NCI-H2107 treated with DMSO at 0.1 percent for 48 hours (cell line): ENCODE data around the gene CIDEB.

ENCODE experiments used
- DNase-seq: peaks from one replicate; lab custom pipeline; 2025; ENCODE audit not compliant: unreplicated experiment; lab: John Stamatoyannopoulos, UW

CIDEB gene

DNA sequence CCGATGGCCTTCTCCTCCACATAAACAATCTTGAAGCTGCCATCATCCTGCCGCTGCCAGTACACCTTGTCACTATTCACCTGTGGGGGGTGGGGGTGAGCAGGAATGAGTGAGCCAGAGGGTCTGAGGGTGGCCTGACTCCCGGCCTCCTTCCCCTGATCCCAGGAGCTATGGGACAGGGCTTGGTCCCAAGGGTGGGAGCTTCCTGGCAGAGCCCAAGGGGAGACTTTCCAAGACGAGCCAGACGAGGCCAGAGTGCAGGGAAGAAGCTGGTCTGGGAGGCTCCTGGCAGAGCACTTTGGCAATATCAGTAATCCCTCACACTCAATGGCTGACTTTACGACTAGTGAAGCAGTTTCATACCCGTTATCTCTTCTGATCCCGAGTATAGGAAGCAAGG, 52.3 kb downstream of the CIDEB start:
- DNase-seq = no peak
